A549 treated with AZD9567 at 1 μM for 4 hours (cell line): Measurements from ENCODE around the gene CEP95. TPM values are rescaled to one million over a fixed set of nuclear protein-coding genes. Genes with fewer than 3 reads are reported as not detected.

Experiments
- total RNA-seq: library from RNA; stranded (reverse); fragments of 200-300 nt; extraction: Qiagen RNA extraction; gene quantifications from 5 replicates; pipeline ENCODE4 v1.2.3, GENCODE V29; 2022; ENCODE audit not compliant: insufficient read depth

Gene CEP95, protein sequence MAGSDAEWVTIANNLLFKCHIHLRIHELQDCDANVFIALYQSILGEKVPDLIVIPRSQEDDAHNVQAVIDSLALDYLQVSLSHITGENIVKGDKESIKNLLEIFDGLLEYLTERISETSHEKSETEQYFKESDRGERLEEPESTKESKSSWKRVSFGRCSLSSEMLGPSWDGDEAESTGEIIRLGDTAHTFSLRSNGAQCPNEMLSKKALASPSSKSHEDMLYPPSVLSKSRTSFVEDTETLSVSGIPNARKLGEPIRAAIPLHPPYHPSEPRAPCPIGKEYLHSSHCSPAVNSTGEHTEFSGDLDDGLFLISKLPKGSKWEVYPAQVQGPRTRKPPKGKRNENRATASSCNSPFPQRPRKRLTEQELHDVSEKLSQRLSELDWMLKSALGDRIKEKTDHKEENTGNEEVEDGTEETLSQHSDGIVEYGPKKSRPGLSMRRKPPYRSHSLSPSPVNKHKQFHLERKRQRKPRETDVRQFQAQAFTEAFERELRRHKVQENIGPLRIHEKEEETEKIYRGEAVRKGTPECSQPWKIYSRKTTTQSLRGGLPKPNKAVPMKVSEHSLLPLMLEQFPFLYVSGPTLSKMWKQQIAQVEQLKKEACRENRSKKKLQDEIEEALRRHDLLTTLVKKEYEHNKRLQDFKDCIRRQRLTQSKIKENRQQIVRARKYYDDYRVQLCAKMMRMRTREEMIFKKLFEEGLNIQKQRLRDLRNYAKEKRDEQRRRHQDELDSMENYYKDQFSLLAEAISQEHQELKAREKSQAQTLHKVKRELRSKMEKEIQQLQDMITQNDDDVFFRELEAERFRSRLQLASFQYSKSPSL
- total RNA-seq: 29.0 to 44.4 TPM (median 32.8 TPM) in 5 replicates

DNA sequence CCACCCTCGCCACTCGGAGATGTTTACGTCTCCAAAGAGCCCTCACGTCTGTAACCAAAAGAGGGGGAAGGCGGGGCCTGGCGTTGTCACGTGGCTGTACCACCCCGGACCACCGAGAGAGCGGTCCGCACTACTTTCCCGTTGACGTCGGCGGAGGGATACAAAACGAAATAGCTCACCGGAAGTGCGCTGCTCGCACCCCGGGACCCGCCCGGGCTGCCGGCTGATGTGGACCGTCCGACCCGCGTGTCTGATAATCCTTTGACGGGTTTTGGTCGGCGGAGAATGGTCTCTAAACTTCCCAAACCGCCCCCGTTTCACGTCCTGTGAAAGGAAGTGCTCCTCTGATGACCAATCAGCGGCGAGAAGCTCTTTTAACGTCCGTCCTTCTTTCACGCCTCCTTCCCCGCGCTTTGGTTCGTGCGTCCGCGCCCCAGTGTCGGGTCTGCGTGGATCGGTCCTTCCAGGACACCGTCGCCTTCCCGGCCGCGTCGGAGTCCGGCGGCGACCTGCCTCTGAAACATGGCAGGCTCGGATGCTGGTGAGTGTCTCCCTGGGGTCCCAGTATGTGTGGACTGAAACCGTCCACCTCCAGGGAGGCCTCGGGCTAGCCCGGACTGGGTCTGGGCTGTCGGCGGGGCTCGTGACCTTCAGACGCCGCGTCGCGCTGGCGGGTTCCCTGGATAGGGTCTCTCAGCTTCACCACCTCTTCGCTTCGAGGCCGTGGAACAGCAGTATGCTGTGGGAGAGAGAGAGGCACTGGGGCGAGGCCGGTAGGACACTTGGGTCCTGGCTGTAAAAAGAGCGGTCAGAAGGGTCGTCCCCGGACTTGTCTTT is at the start of gene CEP95:
CEP95 (plus strand) TSS at position 402 of the 837 bp plus-strand sequence; CDS start at position 523, 121 bp downstream.

DNA sequence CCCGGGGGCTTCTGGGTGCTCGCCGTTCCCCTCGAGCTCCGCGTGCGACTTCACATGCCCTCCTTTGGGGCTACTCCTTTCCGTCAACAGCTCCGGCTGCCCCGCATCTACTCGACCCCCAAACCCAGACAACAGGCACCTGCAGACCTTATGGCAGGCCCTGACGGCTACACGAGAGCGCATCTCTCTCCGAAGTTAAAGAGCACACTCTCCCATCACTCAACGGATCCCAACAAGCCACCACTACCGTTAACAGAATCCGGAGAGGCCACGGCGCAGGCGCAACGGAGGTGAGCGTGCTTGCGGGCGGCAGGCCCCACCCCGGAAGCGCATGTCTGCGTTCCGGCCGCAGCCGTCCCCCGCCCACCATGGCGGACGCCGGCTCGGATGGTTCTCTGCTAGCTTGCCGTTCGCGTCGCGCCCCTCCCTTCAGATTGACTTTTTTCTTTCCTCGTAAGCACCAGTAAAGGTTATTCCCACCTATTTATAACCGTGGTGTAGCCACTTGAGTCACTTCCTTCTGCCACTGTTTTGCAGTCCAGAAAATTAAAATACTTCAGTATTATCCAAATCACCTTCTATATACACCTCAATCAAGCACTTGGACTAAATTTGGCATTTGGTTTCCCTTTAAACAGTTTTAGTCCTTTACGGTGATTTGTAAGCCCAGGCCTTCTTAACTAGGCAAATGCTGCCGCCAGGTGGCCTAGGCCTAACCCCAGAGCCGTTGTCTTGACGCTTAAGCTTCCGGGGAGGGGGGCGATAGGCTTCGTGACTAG is 9.8 kb upstream of the CEP95 start, which contains the start of gene POLG2:
POLG2 (minus strand) TSS at position 269 of the 779 bp plus-strand sequence; CDS start at position 183, 86 bp downstream.

DNA sequence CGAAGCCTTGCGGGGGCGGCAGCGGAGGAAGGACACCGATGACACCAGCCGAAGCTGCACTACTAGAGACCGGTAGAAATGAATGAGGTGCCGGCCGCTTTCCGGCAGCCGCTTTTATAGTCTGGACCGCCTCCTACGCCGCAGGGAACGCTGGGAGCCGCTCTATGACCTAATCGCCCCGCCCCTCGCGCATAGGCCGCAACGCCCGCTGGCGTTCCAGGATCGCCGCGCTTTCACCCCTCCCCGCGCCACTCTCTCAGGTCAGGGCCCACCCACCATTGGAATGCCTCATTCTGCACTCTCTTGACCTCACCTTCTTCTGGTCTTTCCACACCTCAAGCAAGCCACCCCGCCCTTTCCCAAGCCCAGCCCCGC is 589 bp upstream of the CEP95 start, which contains the start of gene DDX5:
DDX5 (minus strand) TSS at position 89 of the 375 bp plus-strand sequence. CDS start 170 bp downstream, outside the sequence.

Other genes starting within 250 kb of the CEP95 start
- 11.6 to 13.7 TPM (median 13.1 TPM) in 5 replicates for gene TEX2, start 243.7 kb upstream of the CEP95 start, total RNA-seq
- 0.03 to 0.21 TPM (median 0.05 TPM) in 4 of 5 replicates, not detected in the other for gene PECAM1, start 116.1 kb upstream of the CEP95 start, total RNA-seq
- gene MILR1, start 57.9 kb upstream of the CEP95 start, total RNA-seq: 1.4 to 1.7 TPM (median 1.4 TPM) in 4 of 5 replicates, not detected in the other
- 17.8 to 20.4 TPM (median 18.4 TPM) in 5 replicates for gene POLG2, start 9.9 kb upstream of the CEP95 start, total RNA-seq
- 580 to 1,180 TPM (median 668 TPM) in 5 replicates for gene DDX5, start 688 bp upstream of the CEP95 start, total RNA-seq
- gene SMURF2, start 155.3 kb downstream of the CEP95 start, total RNA-seq: 21.5 to 33.8 TPM (median 24.5 TPM) in 5 replicates